Ishikawa (cell line): ENCODE data around the gene SIK1.

Source experiments
- CEBPB ChIP-seq: IDR thresholded peaks from 2 replicates; pipeline ENCODE4 v1.6.1; 2012
- CREB1 ChIP-seq: IDR thresholded peaks from 2 replicates; pipeline ENCODE4 v1.6.1; 2012; ENCODE audit warnings: low read depth
- EP300 ChIP-seq: IDR thresholded peaks from 2 replicates; pipeline ENCODE4 v1.6.1; 2012; ENCODE audit warnings: borderline replicate concordance
- FOXM1 ChIP-seq: IDR thresholded peaks from 2 replicates; pipeline ENCODE4 v1.6.1; 2012; ENCODE audit warnings: low read depth, borderline replicate concordance
- NFIC ChIP-seq: IDR thresholded peaks from 2 replicates; pipeline ENCODE4 v1.6.1; 2012
- RAD21 ChIP-seq: IDR thresholded peaks from 2 replicates; pipeline ENCODE4 v1.6.1; 2012; ENCODE audit warnings: low read depth
- REST ChIP-seq: IDR thresholded peaks from 2 replicates; pipeline ENCODE4 v1.6.1; 2012; ENCODE audit warnings: low read depth, mild to moderate bottlenecking
- TAF1 ChIP-seq: IDR thresholded peaks from 2 replicates; pipeline ENCODE4 v1.6.1; 2012; ENCODE audit warnings: low read depth, mild to moderate bottlenecking
- TCF12 ChIP-seq: IDR thresholded peaks from 2 replicates; pipeline ENCODE4 v1.6.1; 2012; ENCODE audit warnings: low read depth
- TEAD4 ChIP-seq: IDR thresholded peaks from 2 replicates; pipeline ENCODE4 v1.6.1; 2012
- YY1 ChIP-seq: IDR thresholded peaks from 2 replicates; pipeline ENCODE4 v1.6.1; 2012; ENCODE audit warnings: low read depth
- ZBTB7A ChIP-seq: IDR thresholded peaks from 2 replicates; pipeline ENCODE4 v1.6.1; 2012; ENCODE audit warnings: low read depth
- TF ChIP-seq, protein P1 (sequence below): IDR thresholded peaks from 2 replicates; pipeline ENCODE4 v1.6.1; 2012

GRCh38 chr21:43369596-43370090 lies 57.3 kb downstream of the SIK1 start:
- TF ChIP-seq RAD21 (no peak), TEAD4 (no peak), TAF1 (no peak), TCF12 (no peak), YY1 (no peak), CEBPB (no peak), EP300 (no peak), REST (no peak), CREB1 (no peak), FOXM1 (no peak), NFIC (no peak), ZBTB7A (no peak)
- TF ChIP-seq, protein P1, sequence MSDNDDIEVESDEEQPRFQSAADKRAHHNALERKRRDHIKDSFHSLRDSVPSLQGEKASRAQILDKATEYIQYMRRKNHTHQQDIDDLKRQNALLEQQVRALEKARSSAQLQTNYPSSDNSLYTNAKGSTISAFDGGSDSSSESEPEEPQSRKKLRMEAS, result no peak
